ENCODE measurements around the gene KRTAP12-2. TPM values are rescaled to one million over a fixed set of nuclear protein-coding genes. Genes with fewer than 3 reads are reported as not detected.
A peak's percentile ranks its signal among the peaks of the same experiment; 100 is the strongest.

The KRTAP12-2 gene
- total and polyA plus RNA-seq, 3 donors from 2014 or later = 0.79 TPM; not detected in 2

- WGBS, 2 donors = 0 to 4% methylated on average over 3 to 25 of the region's 25 CpGs
- DNase-seq = no peak
- Histone ChIP-seq H3K36me3 (ENCODE audit: low read depth, missing control alignments) (no peaks in the 10 kb centered on the region), H3K4me3 (no peak overlapping the region), H3K9me3 (no peaks in the 10 kb centered on the region), H3K27ac (no peak overlapping the region), H3K4me1 (peaks cover 13% of the 10 kb centered on the region), H3K27me3 (no peaks in the 10 kb centered on the region)
- intact Hi-C loops (cut with DNase I; ENCODE audit: low total_unique reads) = no loop called here
- TF ChIP-seq, protein P1, sequence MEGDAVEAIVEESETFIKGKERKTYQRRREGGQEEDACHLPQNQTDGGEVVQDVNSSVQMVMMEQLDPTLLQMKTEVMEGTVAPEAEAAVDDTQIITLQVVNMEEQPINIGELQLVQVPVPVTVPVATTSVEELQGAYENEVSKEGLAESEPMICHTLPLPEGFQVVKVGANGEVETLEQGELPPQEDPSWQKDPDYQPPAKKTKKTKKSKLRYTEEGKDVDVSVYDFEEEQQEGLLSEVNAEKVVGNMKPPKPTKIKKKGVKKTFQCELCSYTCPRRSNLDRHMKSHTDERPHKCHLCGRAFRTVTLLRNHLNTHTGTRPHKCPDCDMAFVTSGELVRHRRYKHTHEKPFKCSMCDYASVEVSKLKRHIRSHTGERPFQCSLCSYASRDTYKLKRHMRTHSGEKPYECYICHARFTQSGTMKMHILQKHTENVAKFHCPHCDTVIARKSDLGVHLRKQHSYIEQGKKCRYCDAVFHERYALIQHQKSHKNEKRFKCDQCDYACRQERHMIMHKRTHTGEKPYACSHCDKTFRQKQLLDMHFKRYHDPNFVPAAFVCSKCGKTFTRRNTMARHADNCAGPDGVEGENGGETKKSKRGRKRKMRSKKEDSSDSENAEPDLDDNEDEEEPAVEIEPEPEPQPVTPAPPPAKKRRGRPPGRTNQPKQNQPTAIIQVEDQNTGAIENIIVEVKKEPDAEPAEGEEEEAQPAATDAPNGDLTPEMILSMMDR (IDR thresholded peaks at IDR 0.05) = no peak
- no peak for TF ChIP-seq POLR2A (IDR thresholded peaks at IDR 0.05)
These were observed 42.2 kb upstream of the KRTAP12-2 start for GRCh38 chr21:44708866-44709425.

DNA sequence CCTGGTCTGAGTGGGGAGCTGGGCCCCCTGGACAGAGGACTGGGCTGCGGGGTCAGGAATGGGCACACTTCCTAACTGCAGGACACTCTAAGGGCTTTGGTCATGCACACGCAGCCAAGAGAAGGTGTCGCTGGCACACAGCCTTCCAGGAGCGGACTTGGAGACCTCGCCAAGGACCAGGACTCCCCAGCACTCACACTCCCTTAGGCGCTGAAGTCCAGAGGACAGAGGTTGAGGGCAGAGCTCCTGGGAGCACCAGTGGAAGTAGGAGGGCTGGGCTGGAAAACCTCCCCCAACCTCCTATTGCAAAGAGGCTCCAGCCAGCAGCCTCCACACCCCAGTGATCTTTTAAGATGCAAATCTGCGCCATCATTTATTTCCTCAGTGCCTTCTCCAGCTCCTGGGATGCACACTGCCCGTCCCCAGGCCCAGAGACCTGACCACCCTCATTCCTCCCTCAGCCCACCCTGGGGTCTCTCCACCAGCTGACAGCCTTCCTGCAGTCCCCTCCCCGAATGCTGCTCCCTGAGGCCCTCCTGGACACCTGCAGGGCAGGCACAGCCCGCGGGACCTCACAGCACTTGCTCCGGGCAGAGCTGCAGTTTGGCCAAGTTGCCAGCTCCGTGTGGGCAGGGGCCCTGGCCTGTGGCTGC, 41.6 kb upstream of the KRTAP12-2 start:
- H3K27ac ChIP-seq = no peak overlapping the region
- WGBS, 2 donors = 4% methylated on average over 9 to 13 of the region's 13 CpGs
- TF ChIP-seq POLR2A (IDR thresholded peaks at IDR 0.05) = no peak
- TF ChIP-seq, protein P1 (IDR thresholded peaks at IDR 0.05) = no peak
- peaks cover 13% of the 10 kb centered on the region for H3K4me1 ChIP-seq
- no peak overlapping the region for H3K4me3 ChIP-seq
- no peaks in the 10 kb centered on the region for H3K27me3 ChIP-seq
- H3K9me3 ChIP-seq = no peaks in the 10 kb centered on the region
- intact Hi-C loops (cut with DNase I; ENCODE audit: low total_unique reads) = no loop called here
- H3K36me3 ChIP-seq (ENCODE audit: low read depth, missing control alignments) = no peaks in the 10 kb centered on the region
- DNase-seq = no peak

- Histone ChIP-seq H3K27ac (no peak overlapping the region), H3K36me3 (ENCODE audit: low read depth, missing control alignments) (no peaks in the 10 kb centered on the region), H3K9me3 (no peaks in the 10 kb centered on the region), H3K4me1 (peaks cover 13% of the 10 kb centered on the region), H3K4me3 (no peak overlapping the region), H3K27me3 (no peaks in the 10 kb centered on the region)
- intact Hi-C loops (cut with DNase I; ENCODE audit: low total_unique reads) = no loop called here
- 0 to 1% methylated on average over 15 to 46 of the region's 46 CpGs for WGBS, 2 donors
- no peak for DNase-seq
- TF ChIP-seq, protein P1 (IDR thresholded peaks at IDR 0.05) = no peak
- no peak for TF ChIP-seq POLR2A (IDR thresholded peaks at IDR 0.05)
These were observed 40.2 kb upstream of the KRTAP12-2 start for GRCh38 chr21:44706706-44707581.

- Histone ChIP-seq H3K4me3 (no peak overlapping the region), H3K36me3 (ENCODE audit: low read depth, missing control alignments) (no peaks in the 10 kb centered on the region), H3K9me3 (no peaks in the 10 kb centered on the region), H3K4me1 (peaks cover 9% of the 10 kb centered on the region), H3K27ac (no peak overlapping the region), H3K27me3 (no peaks in the 10 kb centered on the region)
- intact Hi-C loops (cut with DNase I; ENCODE audit: low total_unique reads) = no loop called here
- TF ChIP-seq, protein P1 (IDR thresholded peaks at IDR 0.05) = no peak
- no peak for TF ChIP-seq POLR2A (IDR thresholded peaks at IDR 0.05)
- DNase-seq = peak; percentile 9
- 4 to 6% methylated on average over 27 to 54 of the region's 54 CpGs for whole genome bisulfite sequencing, 2 donors
These were observed 39.4 kb upstream of the KRTAP12-2 start for GRCh38 chr21:44706026-44706705.
